Caco-2 (cell line): Measurements from ENCODE around the gene METTL26. TPM values are rescaled to one million over a fixed set of nuclear protein-coding genes. Genes with fewer than 3 reads are reported as not detected.

Experiments
- BruUV-seq: library from RNA; stranded (reverse); fragments of 400-500 nt; replicated peaks from 2 replicates; lab custom pipeline; 2021; lab: Mats Ljungman, UMichigan
- CTCF ChIA-PET: fragments of 300-600 bp; sonication (Branson Sonifier 250); formaldehyde crosslinking; loops from one replicate; lab custom pipeline; 2022; ENCODE audit warnings: antibody characterized with exemption; lab: Charles Lee
- POLR2A ChIA-PET: fragments of 300-600 bp; sonication (Branson Sonifier 250); formaldehyde crosslinking; loops from one replicate; lab custom pipeline; 2022; ENCODE audit warnings: antibody characterized with exemption; lab: Charles Lee
- DNase-seq, 2 experiments: peaks; one replicate each; pipeline versions ENCODE4 v3.0.0 to v3.0.0-alpha.2; 2020 to 2022
- H3K27me3 ChIP-seq: replicated peaks from 2 replicates; pipeline ENCODE4 v1.6.0; 2011; ENCODE audit warnings: low read length; ENCODE audit not compliant: control insufficient read depth, insufficient read depth
- H3K36me3 ChIP-seq: 2 replicates; pipeline ENCODE4 v1.5.1; 2011; ENCODE audit warnings: low read length; ENCODE audit not compliant: control insufficient read depth, insufficient read depth
- H3K4me1 ChIP-seq: fragments of 250-450 bp; sonication (Bioruptor Pico); 2 replicates; pipeline ENCODE4 v1.5.1; 2020; ENCODE audit warnings: mild to moderate bottlenecking
- H3K4me3 ChIP-seq: 2 replicates; pipeline ENCODE4 v1.5.1; 2011; ENCODE audit warnings: low read depth, mild to moderate bottlenecking, control low read depth, low read length
- H3K9me3 ChIP-seq: fragments of 250-450 bp; sonication (Bioruptor Pico); 2 replicates; pipeline ENCODE4 v1.5.1; 2020; ENCODE audit warnings: mild to moderate bottlenecking, moderate library complexity
- H3K27ac Mint-ChIP-seq: one replicate; pipeline ENCODE4 v1.8.0; 2022; ENCODE audit warnings: mixed read lengths; ENCODE audit not compliant: unreplicated experiment
- H3K27me3 Mint-ChIP-seq: one replicate; pipeline ENCODE4 v1.8.0; 2022; ENCODE audit warnings: mixed read lengths; ENCODE audit not compliant: insufficient read depth, unreplicated experiment
- H3K36me3 Mint-ChIP-seq: one replicate; pipeline ENCODE4 v1.8.0; 2022; ENCODE audit warnings: mild to moderate bottlenecking, mixed read lengths; ENCODE audit not compliant: insufficient read depth, unreplicated experiment
- H3K4me1 Mint-ChIP-seq: one replicate; pipeline ENCODE4 v1.8.0; 2022; ENCODE audit warnings: low read depth, mixed read lengths; ENCODE audit not compliant: unreplicated experiment
- H3K4me3 Mint-ChIP-seq: one replicate; pipeline ENCODE4 v1.8.0; 2022; ENCODE audit warnings: mild to moderate bottlenecking, moderate library complexity, mixed read lengths; ENCODE audit not compliant: unreplicated experiment
- H3K9me3 Mint-ChIP-seq: one replicate; pipeline ENCODE4 v1.8.0; 2022; ENCODE audit warnings: mixed read lengths; ENCODE audit not compliant: unreplicated experiment
- intact Hi-C: fragments of 100-400 bp; cut with micrococcal nuclease; formaldehyde crosslinking; loops from one replicate; pipeline ENCODE4 v1.10.0; 2022; ENCODE audit not compliant: unreplicated experiment
- total RNA-seq: library from RNA; stranded (reverse); gene quantifications from 2 replicates; pipeline ENCODE4 v1.2.3, GENCODE V29; 2022
- TF ChIP-seq, protein P1 (sequence below), 2 experiments: fragments of 200-600 bp in 1 of 2; IDR thresholded peaks; 1 replicate in 1 of 2; 2 replicates in 1 of 2; pipeline versions ENCODE4 v1.5.1 to v1.8.0; 2011 to 2022; ENCODE audit warnings: antibody characterized with exemption in 1 of 2, control low read depth in 1 of 2, inconsistent platforms in 1 of 2, low read depth in 1 of 2, low read length in 1 of 2, mild to moderate bottlenecking in 1 of 2, moderate library complexity in 1 of 2; ENCODE audit not compliant: insufficient read depth in 1 of 2, severe bottlenecking in 1 of 2, unreplicated experiment in 1 of 2

METTL26 gene
- total RNA-seq, 1 experiment from 2014 or later, result 67.4 TPM

DNA sequence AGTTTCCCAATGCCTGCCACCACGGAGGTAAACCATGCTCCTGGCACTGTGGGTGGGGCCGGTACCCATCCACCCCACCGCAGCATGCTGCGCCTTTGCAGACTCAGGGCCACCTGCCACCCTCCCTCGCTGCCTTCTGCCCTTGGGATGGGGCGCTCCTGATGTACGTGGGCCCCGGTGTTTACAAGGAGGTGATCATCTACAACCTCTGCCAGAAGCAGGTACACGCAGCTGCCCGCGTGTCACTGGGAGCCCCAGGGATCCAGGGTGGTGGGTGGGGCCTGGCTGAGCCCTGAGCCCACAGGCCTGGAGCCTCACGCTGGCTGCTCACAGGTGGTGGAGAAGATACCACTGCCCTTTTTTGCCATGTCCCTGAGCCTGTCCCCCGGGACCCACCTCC lies 30.5 kb upstream of the METTL26 start:
- POLR2A ChIA-PET, result no interaction called here
- H3K4me3 Mint-ChIP-seq, result no peak overlapping the region
- TF ChIP-seq, protein P1, sequence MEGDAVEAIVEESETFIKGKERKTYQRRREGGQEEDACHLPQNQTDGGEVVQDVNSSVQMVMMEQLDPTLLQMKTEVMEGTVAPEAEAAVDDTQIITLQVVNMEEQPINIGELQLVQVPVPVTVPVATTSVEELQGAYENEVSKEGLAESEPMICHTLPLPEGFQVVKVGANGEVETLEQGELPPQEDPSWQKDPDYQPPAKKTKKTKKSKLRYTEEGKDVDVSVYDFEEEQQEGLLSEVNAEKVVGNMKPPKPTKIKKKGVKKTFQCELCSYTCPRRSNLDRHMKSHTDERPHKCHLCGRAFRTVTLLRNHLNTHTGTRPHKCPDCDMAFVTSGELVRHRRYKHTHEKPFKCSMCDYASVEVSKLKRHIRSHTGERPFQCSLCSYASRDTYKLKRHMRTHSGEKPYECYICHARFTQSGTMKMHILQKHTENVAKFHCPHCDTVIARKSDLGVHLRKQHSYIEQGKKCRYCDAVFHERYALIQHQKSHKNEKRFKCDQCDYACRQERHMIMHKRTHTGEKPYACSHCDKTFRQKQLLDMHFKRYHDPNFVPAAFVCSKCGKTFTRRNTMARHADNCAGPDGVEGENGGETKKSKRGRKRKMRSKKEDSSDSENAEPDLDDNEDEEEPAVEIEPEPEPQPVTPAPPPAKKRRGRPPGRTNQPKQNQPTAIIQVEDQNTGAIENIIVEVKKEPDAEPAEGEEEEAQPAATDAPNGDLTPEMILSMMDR (IDR thresholded peaks at IDR 0.05; ENCODE audit: insufficient read depth in 1 of 2, low read depth in 1 of 2, low read length in 1 of 2, severe bottlenecking in 1 of 2, unreplicated experiment in 1 of 2), result no peak
- H3K4me3 ChIP-seq, result no peak overlapping the region
- no peaks in the 10 kb centered on the region for H3K27me3 ChIP-seq
- H3K4me1 ChIP-seq, result no peaks in the 10 kb centered on the region; the same call in 1 of the 2 replicates
- no peaks in the 10 kb centered on the region for H3K4me1 Mint-ChIP-seq
- no peaks in the 10 kb centered on the region for H3K27me3 Mint-ChIP-seq
- H3K36me3 Mint-ChIP-seq, result no peaks in the 10 kb centered on the region
- DNase-seq, result no peak
- intact Hi-C loops, result no loop called here
- no peak overlapping the region for H3K27ac Mint-ChIP-seq
- BruUV-seq, result no TSS peak
- no peaks in the 10 kb centered on the region for H3K9me3 ChIP-seq
- peaks cover 3% of the 10 kb centered on the region for H3K36me3 ChIP-seq
- CTCF ChIA-PET, result interaction anchor here (0.7 kb wide), 1 partner anchor 12 kb away, joined by 4 read pairs; no protein-coding TSS in a partner anchor
- no peaks in the 10 kb centered on the region for H3K9me3 Mint-ChIP-seq

DNA sequence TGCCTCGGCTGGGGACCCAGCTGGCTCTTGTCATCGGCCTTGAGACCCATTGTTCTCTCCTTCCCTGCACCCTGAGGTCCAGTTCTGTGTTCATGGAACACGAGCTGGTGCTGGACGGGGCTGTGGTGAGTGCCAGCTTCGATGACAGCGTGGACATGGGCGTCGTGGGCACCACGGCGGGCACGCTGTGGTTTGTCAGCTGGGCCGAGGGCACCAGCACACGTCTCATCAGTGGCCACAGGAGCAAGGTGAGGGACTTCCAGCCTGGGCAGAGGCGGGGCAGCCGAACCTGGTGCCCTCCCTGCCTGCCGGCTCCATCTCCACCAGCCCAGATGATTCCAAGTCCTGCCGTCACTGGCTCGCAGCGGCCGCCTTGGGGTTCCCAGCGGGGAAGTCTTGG lies 26.5 kb upstream of the METTL26 start:
- Histone ChIP-seq H3K4me1 (no peaks in the 10 kb centered on the region), H3K27me3 (no peaks in the 10 kb centered on the region), H3K9me3 (no peaks in the 10 kb centered on the region), H3K36me3 (no peaks in the 10 kb centered on the region; the same call in 1 of the 2 replicates), H3K4me3 (no peak overlapping the region)
- CTCF ChIA-PET, result no interaction called here
- no peaks in the 10 kb centered on the region for H3K36me3 Mint-ChIP-seq
- no peaks in the 10 kb centered on the region for H3K9me3 Mint-ChIP-seq
- no peak for DNase-seq
- no peak overlapping the region for H3K4me3 Mint-ChIP-seq
- no peaks in the 10 kb centered on the region for H3K27me3 Mint-ChIP-seq
- BruUV-seq, result no TSS peak
- H3K27ac Mint-ChIP-seq, result no peak overlapping the region
- intact Hi-C loops, result no loop called here
- no peaks in the 10 kb centered on the region for H3K4me1 Mint-ChIP-seq
- POLR2A ChIA-PET, result interaction anchor here (0.5 kb wide), 1 partner anchor 311 kb away, joined by 3 read pairs; no protein-coding TSS in a partner anchor
- TF ChIP-seq, protein P1 (IDR thresholded peaks at IDR 0.05; ENCODE audit: insufficient read depth in 1 of 2, low read depth in 1 of 2, low read length in 1 of 2, severe bottlenecking in 1 of 2, unreplicated experiment in 1 of 2), result no peak

DNA sequence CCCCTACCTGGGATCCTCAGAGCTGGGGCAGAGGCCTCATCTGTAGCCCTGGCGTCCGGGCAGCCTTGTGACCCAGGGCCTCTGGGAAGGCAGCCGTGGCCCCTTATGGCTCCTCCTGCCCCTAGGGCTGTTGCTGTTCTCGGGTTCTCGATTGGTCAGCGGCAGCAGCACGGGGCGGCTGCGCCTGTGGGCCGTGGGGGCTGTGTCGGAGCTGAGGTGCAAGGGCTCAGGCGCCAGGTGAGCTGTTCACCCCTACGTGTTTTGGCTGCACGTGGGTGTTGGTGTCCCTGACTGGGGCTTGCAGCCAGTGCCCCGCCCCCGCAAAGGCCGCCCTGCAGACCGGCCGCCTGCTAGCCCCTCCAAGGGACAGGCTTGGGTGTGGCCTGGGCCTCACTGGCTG lies 26.0 kb upstream of the METTL26 start:
- no peaks in the 10 kb centered on the region for H3K36me3 Mint-ChIP-seq

More for the DNA sequence above, 26.0 kb upstream of the METTL26 start:
- DNase-seq, result no peak
- Mint-ChIP-seq H3K27ac (no peak overlapping the region), H3K27me3 (no peaks in the 10 kb centered on the region), H3K4me1 (no peaks in the 10 kb centered on the region), H3K9me3 (no peaks in the 10 kb centered on the region), H3K4me3 (no peak overlapping the region)
- ChIA-PET CTCF (no interaction called here), POLR2A (no interaction called here)
- no peaks in the 10 kb centered on the region for H3K4me1 ChIP-seq
- no peaks in the 10 kb centered on the region for H3K27me3 ChIP-seq
- H3K36me3 ChIP-seq, result no peaks in the 10 kb centered on the region; the same call in 1 of the 2 replicates
- TF ChIP-seq, protein P1 (IDR thresholded peaks at IDR 0.05; ENCODE audit: insufficient read depth in 1 of 2, low read depth in 1 of 2, low read length in 1 of 2, severe bottlenecking in 1 of 2, unreplicated experiment in 1 of 2), result no peak
- no peak overlapping the region for H3K4me3 ChIP-seq
- BruUV-seq, result no TSS peak
- H3K9me3 ChIP-seq, result no peaks in the 10 kb centered on the region
- intact Hi-C loops, result no loop called here
